Parathyroid adenoma (tissue), 2 donors: Measurements from ENCODE around the gene SHC3.

ENCODE experiments used
- H2AFZ ChIP-seq: fragments of 300-600 bp; sonication (generic); one replicate; pipeline ENCODE4 v1.7.0; 2017; ENCODE audit warnings: antibody characterized with exemption, mild to moderate bottlenecking
- H3K27ac ChIP-seq: fragments of 300-600 bp; sonication (generic); one replicate; pipeline ENCODE4 v1.7.0; 2017
- H3K27me3 ChIP-seq: fragments of 300-600 bp; sonication (generic); one replicate; pipeline ENCODE4 v1.7.0; 2017; ENCODE audit warnings: low read length; ENCODE audit not compliant: control insufficient read depth, insufficient read depth
- H3K36me3 ChIP-seq: fragments of 300-600 bp; sonication (generic); one replicate; pipeline ENCODE4 v1.7.0; 2017; ENCODE audit warnings: low read length; ENCODE audit not compliant: control insufficient read depth, insufficient read depth
- H3K4me1 ChIP-seq: fragments of 300-600 bp; sonication (generic); one replicate; pipeline ENCODE4 v1.7.0; 2017; ENCODE audit warnings: control low read depth
- H3K4me2 ChIP-seq: fragments of 300-600 bp; sonication (generic); one replicate; pipeline ENCODE4 v1.7.0; 2017; ENCODE audit warnings: low read length
- H3K4me3 ChIP-seq: fragments of 300-600 bp; sonication (generic); one replicate; pipeline ENCODE4 v1.7.0; 2017; ENCODE audit warnings: low read depth, low read length
- H3K79me2 ChIP-seq: fragments of 300-600 bp; sonication (generic); one replicate; pipeline ENCODE4 v1.7.0; 2017; ENCODE audit warnings: control low read depth
- H3K9ac ChIP-seq: fragments of 300-600 bp; sonication (generic); one replicate; pipeline ENCODE4 v1.7.0; 2017; ENCODE audit warnings: mild to moderate bottlenecking
- H3K9me3 ChIP-seq: fragments of 300-600 bp; sonication (generic); one replicate; pipeline ENCODE4 v1.7.0; 2017; ENCODE audit warnings: low read length; ENCODE audit not compliant: control insufficient read depth
- CTCF ChIP-seq: fragments of 300-600 bp; sonication (generic); IDR thresholded peaks from one replicate; pipeline ENCODE4 v1.7.0; 2017; ENCODE audit warnings: antibody characterized with exemption, mild to moderate bottlenecking
- donor health status: primary hyperparathyroidism.

SHC3 gene

GRCh38 chr9:89107406-89107805, 71.2 kb downstream of the SHC3 start:
- H3K4me2 ChIP-seq: no peak overlapping the region
- H3K36me3 ChIP-seq: no peaks in the 10 kb centered on the region
- H3K27ac ChIP-seq: no peak overlapping the region
- H3K9me3 ChIP-seq: no peaks in the 10 kb centered on the region
- H3K4me1 ChIP-seq: no peaks in the 10 kb centered on the region
- H3K4me3 ChIP-seq: no peak overlapping the region
- no peaks in the 10 kb centered on the region for H3K79me2 ChIP-seq
- TF ChIP-seq CTCF: no peak
- H3K9ac ChIP-seq: no peak overlapping the region
- H2AFZ ChIP-seq: no peak overlapping the region
- no peaks in the 10 kb centered on the region for H3K27me3 ChIP-seq

DNA sequence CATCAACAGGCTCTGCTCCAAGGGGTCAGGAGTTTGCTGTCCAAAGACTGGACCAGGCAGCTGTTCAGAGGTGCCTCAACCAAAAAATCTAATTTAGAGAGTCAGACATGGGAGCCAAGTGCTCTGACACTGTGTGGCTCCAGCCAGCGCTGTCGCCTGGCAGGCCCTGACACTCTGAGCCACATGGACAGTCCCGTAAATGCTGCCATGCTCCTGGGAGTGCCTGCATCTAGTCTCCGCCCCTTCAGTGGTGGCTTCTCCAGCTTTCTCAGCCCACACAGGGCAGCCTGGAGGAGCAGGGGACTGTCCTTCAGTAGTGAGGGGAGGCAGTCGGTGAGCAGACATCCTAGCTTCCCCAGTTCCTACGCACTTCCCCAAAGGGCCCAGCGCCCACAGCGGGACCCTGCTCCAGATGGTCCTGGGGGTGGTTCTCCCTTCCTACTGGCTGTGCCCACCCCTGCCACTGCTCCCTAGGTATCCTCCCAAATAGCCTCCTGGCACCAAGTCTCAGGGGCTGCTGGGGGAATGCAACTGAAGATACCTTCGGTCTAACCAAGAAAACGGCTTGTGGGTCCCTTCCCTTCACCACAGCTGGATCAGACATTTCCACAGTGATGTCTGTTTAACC, 72.3 kb downstream of the SHC3 start:
- H3K4me2 ChIP-seq: no peak overlapping the region
- TF ChIP-seq CTCF: no peak
- no peak overlapping the region for H3K27ac ChIP-seq
- H2AFZ ChIP-seq: no peak overlapping the region
- no peaks in the 10 kb centered on the region for H3K27me3 ChIP-seq
- no peaks in the 10 kb centered on the region for H3K36me3 ChIP-seq
- no peak overlapping the region for H3K9ac ChIP-seq
- H3K79me2 ChIP-seq: no peaks in the 10 kb centered on the region
- no peaks in the 10 kb centered on the region for H3K4me1 ChIP-seq
- H3K4me3 ChIP-seq: no peak overlapping the region
- no peaks in the 10 kb centered on the region for H3K9me3 ChIP-seq

- H3K27ac ChIP-seq: no peak overlapping the region
- no peaks in the 10 kb centered on the region for H3K36me3 ChIP-seq
These were observed 73.8 kb downstream of the SHC3 start for GRCh38 chr9:89104821-89105220.

DNA sequence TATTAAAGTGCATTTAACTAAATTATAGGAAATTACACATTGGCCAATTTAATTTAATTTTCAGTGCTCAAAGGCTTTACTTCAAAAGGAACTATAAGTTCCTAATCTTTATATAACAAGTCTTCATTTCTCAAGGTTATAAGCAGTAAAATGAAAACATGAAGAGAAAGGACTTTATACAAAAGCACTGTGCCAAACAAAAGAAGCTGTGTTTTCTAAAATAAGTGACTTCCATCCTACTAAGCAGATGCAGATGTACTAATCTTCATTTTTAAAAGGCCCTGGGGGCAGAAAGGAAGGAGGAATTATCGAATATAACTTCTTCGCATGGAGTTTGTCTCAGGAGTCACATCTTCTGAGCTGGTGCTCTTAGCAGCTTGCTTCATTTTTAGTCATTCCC, 81.4 kb downstream of the SHC3 start:
- Histone ChIP-seq H3K27ac (no peak overlapping the region), H3K9me3 (no peaks in the 10 kb centered on the region), H3K4me2 (no peak overlapping the region), H3K27me3 (no peaks in the 10 kb centered on the region), H3K79me2 (no peaks in the 10 kb centered on the region), H2AFZ (no peak overlapping the region), H3K36me3 (no peaks in the 10 kb centered on the region), H3K4me3 (no peak overlapping the region), H3K4me1 (no peaks in the 10 kb centered on the region), H3K9ac (no peak overlapping the region)
- TF ChIP-seq CTCF: no peak

More at GRCh38 chr9:89104821-89105220, 73.8 kb downstream of the SHC3 start:
- Histone ChIP-seq H3K9ac (no peak overlapping the region), H3K4me1 (no peaks in the 10 kb centered on the region), H3K27me3 (no peaks in the 10 kb centered on the region), H2AFZ (no peak overlapping the region), H3K4me3 (no peak overlapping the region), H3K9me3 (no peaks in the 10 kb centered on the region), H3K79me2 (no peaks in the 10 kb centered on the region), H3K4me2 (no peak overlapping the region)
- TF ChIP-seq CTCF: no peak

DNA sequence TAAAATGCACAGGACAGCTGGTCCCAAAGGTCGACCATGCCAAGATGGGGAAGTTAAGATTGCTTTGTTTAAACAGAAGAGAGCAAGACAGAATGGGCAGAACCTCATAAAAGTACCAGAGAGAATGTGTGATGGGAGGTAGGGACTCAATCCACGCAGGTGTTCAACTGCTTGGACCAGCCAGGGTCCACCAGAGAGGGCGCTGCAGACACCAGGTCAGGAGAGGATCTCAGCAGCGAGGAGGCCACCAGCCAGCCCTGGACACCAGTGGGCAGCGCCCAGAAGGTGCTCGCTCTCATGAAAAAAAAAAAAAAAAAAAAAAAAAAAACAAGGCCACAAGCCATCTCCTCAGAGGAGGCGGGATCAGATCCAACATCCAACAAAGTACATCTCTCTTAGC, 81.8 kb downstream of the SHC3 start:
- TF ChIP-seq CTCF: no peak
- Histone ChIP-seq H3K4me3 (no peak overlapping the region), H2AFZ (no peak overlapping the region), H3K4me2 (no peak overlapping the region), H3K9me3 (no peaks in the 10 kb centered on the region), H3K27me3 (no peaks in the 10 kb centered on the region), H3K79me2 (no peaks in the 10 kb centered on the region), H3K9ac (no peak overlapping the region), H3K4me1 (no peaks in the 10 kb centered on the region), H3K27ac (no peak overlapping the region), H3K36me3 (no peaks in the 10 kb centered on the region)
